Thyroid gland (tissue), 4 donors: ENCODE data around the gene ACBD6.

Source experiments
- CTCF ChIP-seq, 6 experiments: fragments of 200-600 bp in 3 of 6; fragments of 450-650 bp in 3 of 6; sonication (generic) in 3 of 6; IDR thresholded peaks; one replicate each; pipeline ENCODE4 v1.5.1; 2016 to 2019; ENCODE audit warnings: antibody characterized with exemption in 6 of 6, mild to moderate bottlenecking in 2 of 6, inconsistent platforms in 1 of 6, moderate library complexity in 1 of 6
- POLR2A ChIP-seq, 2 donors: fragments of 450-650 bp; IDR thresholded peaks; one replicate each; pipeline ENCODE4 v1.6.1; 2017; ENCODE audit warnings: antibody characterized with exemption in 2 of 2, mild to moderate bottlenecking in 2 of 2, moderate library complexity in 1 of 2

GRCh38 chr1:180521474-180522212 is 19.3 kb upstream of the ACBD6 start:
- TF ChIP-seq CTCF (IDR thresholded peaks at IDR 0.05) (no peak), POLR2A (IDR thresholded peaks at IDR 0.05) (no peak)
